ENCODE results near the gene ADSL.

DNA sequence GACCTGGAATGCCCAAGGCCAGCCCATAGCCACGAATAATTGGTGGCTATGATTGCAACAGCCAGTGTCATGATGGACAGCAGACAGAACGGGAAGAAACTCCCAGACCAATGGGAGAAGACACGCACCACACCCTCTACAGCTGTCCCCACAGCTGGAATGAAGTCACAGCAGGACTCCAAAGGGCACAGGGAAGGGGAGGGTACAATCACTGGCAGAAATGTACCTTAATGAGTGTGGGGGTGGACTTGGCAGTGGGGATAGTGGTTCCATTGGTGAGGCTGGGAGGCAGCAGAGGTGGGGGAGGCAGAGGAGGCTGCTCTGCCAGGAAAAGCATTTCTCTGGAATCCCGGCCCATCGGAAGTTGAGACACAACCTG is 77.0 kb downstream of the ADSL start:
- TF ChIP-seq, protein P1, sequence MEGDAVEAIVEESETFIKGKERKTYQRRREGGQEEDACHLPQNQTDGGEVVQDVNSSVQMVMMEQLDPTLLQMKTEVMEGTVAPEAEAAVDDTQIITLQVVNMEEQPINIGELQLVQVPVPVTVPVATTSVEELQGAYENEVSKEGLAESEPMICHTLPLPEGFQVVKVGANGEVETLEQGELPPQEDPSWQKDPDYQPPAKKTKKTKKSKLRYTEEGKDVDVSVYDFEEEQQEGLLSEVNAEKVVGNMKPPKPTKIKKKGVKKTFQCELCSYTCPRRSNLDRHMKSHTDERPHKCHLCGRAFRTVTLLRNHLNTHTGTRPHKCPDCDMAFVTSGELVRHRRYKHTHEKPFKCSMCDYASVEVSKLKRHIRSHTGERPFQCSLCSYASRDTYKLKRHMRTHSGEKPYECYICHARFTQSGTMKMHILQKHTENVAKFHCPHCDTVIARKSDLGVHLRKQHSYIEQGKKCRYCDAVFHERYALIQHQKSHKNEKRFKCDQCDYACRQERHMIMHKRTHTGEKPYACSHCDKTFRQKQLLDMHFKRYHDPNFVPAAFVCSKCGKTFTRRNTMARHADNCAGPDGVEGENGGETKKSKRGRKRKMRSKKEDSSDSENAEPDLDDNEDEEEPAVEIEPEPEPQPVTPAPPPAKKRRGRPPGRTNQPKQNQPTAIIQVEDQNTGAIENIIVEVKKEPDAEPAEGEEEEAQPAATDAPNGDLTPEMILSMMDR (IDR thresholded peaks at IDR 0.05; ENCODE audit: low read depth, low read length, missing input control) = no peak
- TF ChIP-seq RAD21 (IDR thresholded peaks at IDR 0.05) = no peak
- no peak for TF ChIP-seq GABPA (IDR thresholded peaks at IDR 0.05 in 1 of 2, conservative IDR thresholded peaks at IDR 0.05 in 1 of 2)
- TF ChIP-seq, protein P2, sequence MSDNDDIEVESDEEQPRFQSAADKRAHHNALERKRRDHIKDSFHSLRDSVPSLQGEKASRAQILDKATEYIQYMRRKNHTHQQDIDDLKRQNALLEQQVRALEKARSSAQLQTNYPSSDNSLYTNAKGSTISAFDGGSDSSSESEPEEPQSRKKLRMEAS (IDR thresholded peaks at IDR 0.05) = no peak
- TF ChIP-seq, protein P3, sequence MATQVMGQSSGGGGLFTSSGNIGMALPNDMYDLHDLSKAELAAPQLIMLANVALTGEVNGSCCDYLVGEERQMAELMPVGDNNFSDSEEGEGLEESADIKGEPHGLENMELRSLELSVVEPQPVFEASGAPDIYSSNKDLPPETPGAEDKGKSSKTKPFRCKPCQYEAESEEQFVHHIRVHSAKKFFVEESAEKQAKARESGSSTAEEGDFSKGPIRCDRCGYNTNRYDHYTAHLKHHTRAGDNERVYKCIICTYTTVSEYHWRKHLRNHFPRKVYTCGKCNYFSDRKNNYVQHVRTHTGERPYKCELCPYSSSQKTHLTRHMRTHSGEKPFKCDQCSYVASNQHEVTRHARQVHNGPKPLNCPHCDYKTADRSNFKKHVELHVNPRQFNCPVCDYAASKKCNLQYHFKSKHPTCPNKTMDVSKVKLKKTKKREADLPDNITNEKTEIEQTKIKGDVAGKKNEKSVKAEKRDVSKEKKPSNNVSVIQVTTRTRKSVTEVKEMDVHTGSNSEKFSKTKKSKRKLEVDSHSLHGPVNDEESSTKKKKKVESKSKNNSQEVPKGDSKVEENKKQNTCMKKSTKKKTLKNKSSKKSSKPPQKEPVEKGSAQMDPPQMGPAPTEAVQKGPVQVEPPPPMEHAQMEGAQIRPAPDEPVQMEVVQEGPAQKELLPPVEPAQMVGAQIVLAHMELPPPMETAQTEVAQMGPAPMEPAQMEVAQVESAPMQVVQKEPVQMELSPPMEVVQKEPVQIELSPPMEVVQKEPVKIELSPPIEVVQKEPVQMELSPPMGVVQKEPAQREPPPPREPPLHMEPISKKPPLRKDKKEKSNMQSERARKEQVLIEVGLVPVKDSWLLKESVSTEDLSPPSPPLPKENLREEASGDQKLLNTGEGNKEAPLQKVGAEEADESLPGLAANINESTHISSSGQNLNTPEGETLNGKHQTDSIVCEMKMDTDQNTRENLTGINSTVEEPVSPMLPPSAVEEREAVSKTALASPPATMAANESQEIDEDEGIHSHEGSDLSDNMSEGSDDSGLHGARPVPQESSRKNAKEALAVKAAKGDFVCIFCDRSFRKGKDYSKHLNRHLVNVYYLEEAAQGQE (IDR thresholded peaks at IDR 0.05) = no peak
- TF ChIP-seq TAF1 (conservative IDR thresholded peaks at IDR 0.05) = no peak
- TF ChIP-seq YY1 (IDR thresholded peaks at IDR 0.05) = no peak
- TF ChIP-seq, protein P4, sequence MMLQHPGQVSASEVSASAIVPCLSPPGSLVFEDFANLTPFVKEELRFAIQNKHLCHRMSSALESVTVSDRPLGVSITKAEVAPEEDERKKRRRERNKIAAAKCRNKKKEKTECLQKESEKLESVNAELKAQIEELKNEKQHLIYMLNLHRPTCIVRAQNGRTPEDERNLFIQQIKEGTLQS (IDR thresholded peaks at IDR 0.05) = no peak
- TF ChIP-seq JUND (IDR thresholded peaks at IDR 0.05) = no peak

Data from liver (tissue), 3 donors.